ENCODE data around the gene KIT. TPM values are rescaled to one million over a fixed set of nuclear protein-coding genes. Genes with fewer than 3 reads are reported as not detected.

Gene KIT
- total and polyA plus RNA-seq, 2 of the 4 experiments (the other 2 are of a cell fraction) = 3.3 to 5.9 TPM

- Histone ChIP-seq H3K4me1 (ENCODE audit: control insufficient read depth, insufficient read depth, low read length) (no peaks in the 10 kb centered on the region), H4K8ac (ENCODE audit: low read depth in 2 of 2, low read length in 2 of 2) (no peak overlapping the region), H4K20me1 (ENCODE audit: insufficient read depth, low read length) (no peaks in the 10 kb centered on the region), H2BK5ac (ENCODE audit: low read depth, low read length, poor library complexity, severe bottlenecking) (no peak overlapping the region), H3K4me2 (ENCODE audit: low read depth, low read length) (no peak overlapping the region), H3K14ac (replicated peaks; ENCODE audit: low read depth, low read length) (no peak overlapping the region), H2AK5ac (ENCODE audit: low read depth, low read length) (no peak overlapping the region), H3K36me3 (ENCODE audit: control insufficient read depth, insufficient read depth, low read length) (peaks cover 3% of the 10 kb centered on the region), H3K9me3 (ENCODE audit: control insufficient read depth, insufficient read depth, low read length) (no peaks in the 10 kb centered on the region), H4K91ac (ENCODE audit: insufficient read depth, low read depth, low read length) (no peak overlapping the region), H2BK15ac (ENCODE audit: low read depth, low read length) (no peak overlapping the region), H3K4ac (ENCODE audit: low read depth, low read length) (no peak overlapping the region), H3K27ac (ENCODE audit: insufficient read depth, low read length) (no peak overlapping the region), H3K27me3 (ENCODE audit: control insufficient read depth, insufficient read depth, low read length) (no peaks in the 10 kb centered on the region), H2AFZ (replicated peaks; ENCODE audit: low read length, poor library complexity) (no peak overlapping the region), H3K9ac (ENCODE audit: low read depth, low read length) (no peak overlapping the region), H2AK9ac (replicated peaks; ENCODE audit: low read depth, low read length, poor library complexity) (no peak overlapping the region), H3K79me1 (ENCODE audit: low read depth in 1 of 2, low read length in 2 of 2) (no peaks in the 10 kb centered on the region), H3K9me1 (ENCODE audit: insufficient read depth, low read length) (no peaks in the 10 kb centered on the region; the same call in 1 of the 2 replicates), H3K4me3 (ENCODE audit: insufficient read depth, low read depth, low read length) (no peak overlapping the region), H2BK20ac (ENCODE audit: low read depth, low read length) (no peak overlapping the region), H3K56ac (ENCODE audit: extremely low read depth, insufficient read depth, low read length) (no peak overlapping the region), H4K5ac (ENCODE audit: low read depth, low read length) (no peak overlapping the region), H2BK120ac (ENCODE audit: low read depth, low read length) (no peak overlapping the region), H3K23ac (ENCODE audit: low read depth, low read length) (no peak overlapping the region), H3K18ac (ENCODE audit: low read depth, low read length) (no peak overlapping the region)
- CTCF ChIA-PET = interaction anchor here (0.9 kb wide), 1 partner anchor 14 kb away, joined by 3 read pairs; no protein-coding TSS in a partner anchor
- BruUV-seq (replicated peaks) = no TSS peak
- in situ Hi-C loops (cut with MboI; ENCODE audit: low sequenced_read_pairs) = no loop called here
- POLR2A ChIA-PET (ENCODE audit: unreplicated experiment) = no interaction called here
- dilution Hi-C loops (cut with HindIII; ENCODE audit: low sequenced_read_pairs, unreplicated experiment) = no loop called here
- no peak for ATAC-seq (ENCODE audit: low read depth)
- intact Hi-C loops (cut with micrococcal nuclease) = no loop called here
- TF ChIP-seq MAFK (IDR thresholded peaks at IDR 0.05; ENCODE audit: low read depth, low read length) (no peak), SMC3 (IDR thresholded peaks at IDR 0.05; ENCODE audit: low read depth, low read length) (no peak), FOS (IDR thresholded peaks at IDR 0.05; ENCODE audit: low read depth, low read length) (no peak), CTCF (conservative IDR thresholded peaks at IDR 0.05; ENCODE audit: low read depth, low read length) (no peak), RFX5 (IDR thresholded peaks at IDR 0.05; ENCODE audit: low read depth, low read length) (no peak), USF2 (IDR thresholded peaks at IDR 0.05; ENCODE audit: low read depth, low read length) (no peak), ELK1 (IDR thresholded peaks at IDR 0.05; ENCODE audit: borderline replicate concordance, low read depth, low read length) (no peak), RCOR1 (IDR thresholded peaks at IDR 0.05; ENCODE audit: insufficient replicate concordance, low read length) (no peak), POLR2A (IDR thresholded peaks at IDR 0.05; ENCODE audit: low read depth, low read length) (no peak), NFE2L2 (IDR thresholded peaks at IDR 0.05; ENCODE audit: low read depth, low read length) (no peak), MXI1 (IDR thresholded peaks at IDR 0.05; ENCODE audit: borderline replicate concordance, low read depth, low read length) (no peak)
- DNase-seq = no peak
- WGBS, 2 experiments (ENCODE audit: extremely low coverage in 2 of 2, insufficient read length in 1 of 2) = no CpG with 5 or more reads among the region's 2 CpGs
These were observed 69.2 kb downstream of the KIT start for GRCh38 chr4:54726907-54727306.

Measured in IMR-90 (cell line).